Measurements from ENCODE around the gene ARHGEF28. TPM values are rescaled to one million over a fixed set of nuclear protein-coding genes. Genes with fewer than 3 reads are reported as not detected.

The ARHGEF28 gene
- total RNA-seq, 1 experiment from 2014 or later = 6.1 TPM

DNA sequence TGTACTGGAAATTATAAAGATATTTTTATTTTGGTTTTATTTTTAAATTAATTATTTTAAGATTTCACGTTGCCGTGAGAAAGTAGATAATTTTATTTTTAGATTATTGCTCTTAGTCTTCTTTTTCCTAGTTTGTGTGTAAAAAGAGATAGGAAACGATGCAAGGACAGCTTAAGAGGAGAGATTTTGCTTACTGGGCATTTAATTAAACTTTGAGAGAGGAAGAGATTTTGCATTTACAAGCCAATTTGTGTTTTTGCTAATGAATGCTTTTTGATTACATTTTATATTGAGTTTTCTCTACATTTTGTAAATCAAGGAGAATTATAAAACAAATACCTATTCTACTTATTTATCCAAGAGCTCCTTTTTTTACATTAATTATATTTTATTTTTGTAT is 64.0 kb downstream of the ARHGEF28 start:
- Histone ChIP-seq H4K20me1 (ENCODE audit: insufficient read depth) (no peaks in the 10 kb centered on the region), H3K4me3 (replicated peaks in 1 of 2; ENCODE audit: low read depth in 1 of 2, low read length in 2 of 2) (no peak overlapping the region), H3K9me3 (ENCODE audit: control insufficient read depth in 1 of 2, insufficient read depth in 1 of 2, low read depth in 1 of 2, low read length in 2 of 2) (no peaks in the 10 kb centered on the region), H3K4me1 (ENCODE audit: control insufficient read depth in 1 of 2, insufficient read depth in 2 of 2, low read length in 2 of 2) (peaks cover 9 to 10% of the 10 kb centered on the region in 2 experiments; a peak in 3 of 4 replicates), H3K27me3 (ENCODE audit: insufficient read depth, low read length) (no peaks in the 10 kb centered on the region), H3K36me3 (ENCODE audit: control insufficient read depth in 1 of 2, insufficient read depth in 2 of 2, low read length in 2 of 2) (no peaks in the 10 kb centered on the region), H2AFZ (ENCODE audit: low read depth, low read length, poor library complexity, severe bottlenecking) (no peak overlapping the region), H3K9ac (ENCODE audit: low read length) (no peak overlapping the region), H3K9me2 (ENCODE audit: insufficient read depth) (no peaks in the 10 kb centered on the region), H3K27ac (ENCODE audit: low read depth, low read length) (no peak overlapping the region), H3K79me2 (ENCODE audit: insufficient read depth, low read length) (no peaks in the 10 kb centered on the region), H3K4me2 (ENCODE audit: low read length) (no peak overlapping the region)
- ChIA-PET POLR2A (interaction anchor here (1.2 kb wide), 1 partner anchor 18 kb away, joined by 3 read pairs; no protein-coding TSS in a partner anchor), RAD21 (ENCODE audit: low non-redundant PET in 1 of 2, low total read pairs in 2 of 2, uncharacterized antibody in 2 of 2, unreplicated experiment in 2 of 2) (no interaction called here), CTCF (interaction anchor here (0.8 to 1.6 kb wide), 2 partner anchors 8 to 99 kb away, joined by 3 to 5 read pairs; no protein-coding TSS in a partner anchor)
- ATAC-seq (no peak), DNase-seq (ENCODE audit: low read depth, low spot score) (no peak)
- TF ChIP-seq, protein P1, sequence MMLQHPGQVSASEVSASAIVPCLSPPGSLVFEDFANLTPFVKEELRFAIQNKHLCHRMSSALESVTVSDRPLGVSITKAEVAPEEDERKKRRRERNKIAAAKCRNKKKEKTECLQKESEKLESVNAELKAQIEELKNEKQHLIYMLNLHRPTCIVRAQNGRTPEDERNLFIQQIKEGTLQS (IDR thresholded peaks at IDR 0.05) = no peak
- TF ChIP-seq POLR2A (IDR thresholded peaks at IDR 0.05; ENCODE audit: borderline replicate concordance, extremely low read depth, insufficient read depth, insufficient read length) (no peak), RAD21 (IDR thresholded peaks at IDR 0.05; ENCODE audit: low read depth) (no peak), SRF (IDR thresholded peaks at IDR 0.05; ENCODE audit: low read depth) (no peak), POLR2AphosphoS5 (IDR thresholded peaks at IDR 0.05; ENCODE audit: low read depth, low read length) (no peak), SP1 (IDR thresholded peaks at IDR 0.05; ENCODE audit: low read depth) (no peak), ZNF274 (IDR thresholded peaks at IDR 0.05; ENCODE audit: low read depth, low read length) (no peak), EZH2 (IDR thresholded peaks at IDR 0.05) (no peak), ELF1 (IDR thresholded peaks at IDR 0.05; ENCODE audit: borderline replicate concordance, low read depth) (no peak), FOSL1 (IDR thresholded peaks at IDR 0.05; ENCODE audit: low read depth) (no peak), CEBPB (IDR thresholded peaks at IDR 0.05; ENCODE audit: low read depth) (no peak), EGR1 (IDR thresholded peaks at IDR 0.05; ENCODE audit: low read depth) (no peak), CBX3 (IDR thresholded peaks at IDR 0.05; ENCODE audit: low read depth) (no peak), ZFX (IDR thresholded peaks at IDR 0.05) (no peak), TCF7L2 (IDR thresholded peaks at IDR 0.05; ENCODE audit: borderline replicate concordance, extremely low read depth, insufficient read depth, insufficient read length) (no peak)
- TF ChIP-seq, protein P2, sequence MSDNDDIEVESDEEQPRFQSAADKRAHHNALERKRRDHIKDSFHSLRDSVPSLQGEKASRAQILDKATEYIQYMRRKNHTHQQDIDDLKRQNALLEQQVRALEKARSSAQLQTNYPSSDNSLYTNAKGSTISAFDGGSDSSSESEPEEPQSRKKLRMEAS (IDR thresholded peaks at IDR 0.05) = no peak
- TF ChIP-seq, protein P3, sequence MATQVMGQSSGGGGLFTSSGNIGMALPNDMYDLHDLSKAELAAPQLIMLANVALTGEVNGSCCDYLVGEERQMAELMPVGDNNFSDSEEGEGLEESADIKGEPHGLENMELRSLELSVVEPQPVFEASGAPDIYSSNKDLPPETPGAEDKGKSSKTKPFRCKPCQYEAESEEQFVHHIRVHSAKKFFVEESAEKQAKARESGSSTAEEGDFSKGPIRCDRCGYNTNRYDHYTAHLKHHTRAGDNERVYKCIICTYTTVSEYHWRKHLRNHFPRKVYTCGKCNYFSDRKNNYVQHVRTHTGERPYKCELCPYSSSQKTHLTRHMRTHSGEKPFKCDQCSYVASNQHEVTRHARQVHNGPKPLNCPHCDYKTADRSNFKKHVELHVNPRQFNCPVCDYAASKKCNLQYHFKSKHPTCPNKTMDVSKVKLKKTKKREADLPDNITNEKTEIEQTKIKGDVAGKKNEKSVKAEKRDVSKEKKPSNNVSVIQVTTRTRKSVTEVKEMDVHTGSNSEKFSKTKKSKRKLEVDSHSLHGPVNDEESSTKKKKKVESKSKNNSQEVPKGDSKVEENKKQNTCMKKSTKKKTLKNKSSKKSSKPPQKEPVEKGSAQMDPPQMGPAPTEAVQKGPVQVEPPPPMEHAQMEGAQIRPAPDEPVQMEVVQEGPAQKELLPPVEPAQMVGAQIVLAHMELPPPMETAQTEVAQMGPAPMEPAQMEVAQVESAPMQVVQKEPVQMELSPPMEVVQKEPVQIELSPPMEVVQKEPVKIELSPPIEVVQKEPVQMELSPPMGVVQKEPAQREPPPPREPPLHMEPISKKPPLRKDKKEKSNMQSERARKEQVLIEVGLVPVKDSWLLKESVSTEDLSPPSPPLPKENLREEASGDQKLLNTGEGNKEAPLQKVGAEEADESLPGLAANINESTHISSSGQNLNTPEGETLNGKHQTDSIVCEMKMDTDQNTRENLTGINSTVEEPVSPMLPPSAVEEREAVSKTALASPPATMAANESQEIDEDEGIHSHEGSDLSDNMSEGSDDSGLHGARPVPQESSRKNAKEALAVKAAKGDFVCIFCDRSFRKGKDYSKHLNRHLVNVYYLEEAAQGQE (IDR thresholded peaks at IDR 0.05; ENCODE audit: low read depth) = no peak
- TF ChIP-seq, protein P4, sequence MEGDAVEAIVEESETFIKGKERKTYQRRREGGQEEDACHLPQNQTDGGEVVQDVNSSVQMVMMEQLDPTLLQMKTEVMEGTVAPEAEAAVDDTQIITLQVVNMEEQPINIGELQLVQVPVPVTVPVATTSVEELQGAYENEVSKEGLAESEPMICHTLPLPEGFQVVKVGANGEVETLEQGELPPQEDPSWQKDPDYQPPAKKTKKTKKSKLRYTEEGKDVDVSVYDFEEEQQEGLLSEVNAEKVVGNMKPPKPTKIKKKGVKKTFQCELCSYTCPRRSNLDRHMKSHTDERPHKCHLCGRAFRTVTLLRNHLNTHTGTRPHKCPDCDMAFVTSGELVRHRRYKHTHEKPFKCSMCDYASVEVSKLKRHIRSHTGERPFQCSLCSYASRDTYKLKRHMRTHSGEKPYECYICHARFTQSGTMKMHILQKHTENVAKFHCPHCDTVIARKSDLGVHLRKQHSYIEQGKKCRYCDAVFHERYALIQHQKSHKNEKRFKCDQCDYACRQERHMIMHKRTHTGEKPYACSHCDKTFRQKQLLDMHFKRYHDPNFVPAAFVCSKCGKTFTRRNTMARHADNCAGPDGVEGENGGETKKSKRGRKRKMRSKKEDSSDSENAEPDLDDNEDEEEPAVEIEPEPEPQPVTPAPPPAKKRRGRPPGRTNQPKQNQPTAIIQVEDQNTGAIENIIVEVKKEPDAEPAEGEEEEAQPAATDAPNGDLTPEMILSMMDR (IDR thresholded peaks at IDR 0.05 in 2 of 3, conservative IDR thresholded peaks at IDR 0.05 in 1 of 3; ENCODE audit: borderline replicate concordance in 1 of 3, insufficient read depth in 1 of 3, low read depth in 2 of 3, low read length in 2 of 3) = no peak
- TF ChIP-seq, protein P5, sequence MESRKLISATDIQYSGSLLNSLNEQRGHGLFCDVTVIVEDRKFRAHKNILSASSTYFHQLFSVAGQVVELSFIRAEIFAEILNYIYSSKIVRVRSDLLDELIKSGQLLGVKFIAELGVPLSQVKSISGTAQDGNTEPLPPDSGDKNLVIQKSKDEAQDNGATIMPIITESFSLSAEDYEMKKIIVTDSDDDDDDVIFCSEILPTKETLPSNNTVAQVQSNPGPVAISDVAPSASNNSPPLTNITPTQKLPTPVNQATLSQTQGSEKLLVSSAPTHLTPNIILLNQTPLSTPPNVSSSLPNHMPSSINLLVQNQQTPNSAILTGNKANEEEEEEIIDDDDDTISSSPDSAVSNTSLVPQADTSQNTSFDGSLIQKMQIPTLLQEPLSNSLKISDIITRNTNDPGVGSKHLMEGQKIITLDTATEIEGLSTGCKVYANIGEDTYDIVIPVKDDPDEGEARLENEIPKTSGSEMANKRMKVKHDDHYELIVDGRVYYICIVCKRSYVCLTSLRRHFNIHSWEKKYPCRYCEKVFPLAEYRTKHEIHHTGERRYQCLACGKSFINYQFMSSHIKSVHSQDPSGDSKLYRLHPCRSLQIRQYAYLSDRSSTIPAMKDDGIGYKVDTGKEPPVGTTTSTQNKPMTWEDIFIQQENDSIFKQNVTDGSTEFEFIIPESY (IDR thresholded peaks at IDR 0.05; ENCODE audit: extremely low read depth, insufficient replicate concordance, low read length) = no peak
- no TSS peak for BruUV-seq (replicated peaks)
- intact Hi-C loops (cut with micrococcal nuclease) = no loop called here
